GM20000 (cell line): ENCODE data around the gene RHOD.

Experiments
- DNase-seq: peaks from one replicate; pipeline ENCODE4 v3.0.0; 2012; ENCODE audit warnings: low spot score
- CTCF ChIP-seq: IDR thresholded peaks from 2 replicates; pipeline ENCODE4 v1.5.1; 2012; ENCODE audit warnings: mild to moderate bottlenecking, control low read depth; ENCODE audit errors: extremely low read depth, missing control alignments

RHOD gene

GRCh38 chr11:67102664-67103063 lies 46.0 kb downstream of the RHOD start:
- TF ChIP-seq CTCF: no peak
- no peak for DNase-seq

GRCh38 chr11:67105964-67106363 lies 49.3 kb downstream of the RHOD start:
- no peak for DNase-seq

GRCh38 chr11:67111261-67111660 lies 54.6 kb downstream of the RHOD start:
- no peak for TF ChIP-seq CTCF
- no peak for DNase-seq

More at GRCh38 chr11:67105964-67106363, 49.3 kb downstream of the RHOD start:
- no peak for TF ChIP-seq CTCF

- TF ChIP-seq CTCF: no peak
- peak; percentile 68 for DNase-seq
Observed at GRCh38 chr11:67113231-67113721, 56.6 kb downstream of the RHOD start.

- DNase-seq: no peak
- no peak for TF ChIP-seq CTCF
Observed at GRCh38 chr11:67114275-67114896, 57.7 kb downstream of the RHOD start.

GRCh38 chr11:67116758-67117105 lies 60.1 kb downstream of the RHOD start:
- TF ChIP-seq CTCF: no peak
- DNase-seq: no peak

GRCh38 chr11:67117176-67117575 lies 60.5 kb downstream of the RHOD start:
- DNase-seq: no peak
- TF ChIP-seq CTCF: no peak
